Kidney glomerular epithelial cell (primary cell): ENCODE results near the gene ALCAM.

Source experiments
- DNase-seq: peaks from one replicate; lab custom pipeline; 2025; lab: John Stamatoyannopoulos, UW

ALCAM gene

GRCh38 chr3:105490045-105490444 lies 123.3 kb downstream of the ALCAM start:
- no peak for DNase-seq

- DNase-seq = no peak
These were observed 126.7 kb downstream of the ALCAM start for GRCh38 chr3:105493305-105493892.

GRCh38 chr3:105495021-105495420 lies 128.3 kb downstream of the ALCAM start:
- DNase-seq = no peak

- no peak for DNase-seq
These were observed 129.6 kb downstream of the ALCAM start for GRCh38 chr3:105496343-105496742.

GRCh38 chr3:105497386-105497785 lies 130.7 kb downstream of the ALCAM start:
- DNase-seq = no peak

GRCh38 chr3:105499961-105500360 lies 133.3 kb downstream of the ALCAM start:
- DNase-seq = no peak

GRCh38 chr3:105502333-105502732 lies 135.6 kb downstream of the ALCAM start:
- no peak for DNase-seq

- DNase-seq = no peak
These were observed 136.5 kb downstream of the ALCAM start for GRCh38 chr3:105503191-105503593.

GRCh38 chr3:105504440-105504951 lies 137.8 kb downstream of the ALCAM start:
- DNase-seq = no peak

GRCh38 chr3:105505170-105505569 lies 138.5 kb downstream of the ALCAM start:
- no peak for DNase-seq

GRCh38 chr3:105511031-105511430 lies 144.3 kb downstream of the ALCAM start:
- DNase-seq = peak; percentile 56

GRCh38 chr3:105512061-105512460 lies 145.4 kb downstream of the ALCAM start:
- DNase-seq = no peak

GRCh38 chr3:105513042-105513441 lies 146.3 kb downstream of the ALCAM start:
- no peak for DNase-seq

GRCh38 chr3:105513886-105514285 lies 147.2 kb downstream of the ALCAM start:
- no peak for DNase-seq

GRCh38 chr3:105515372-105515771 lies 148.7 kb downstream of the ALCAM start:
- no peak for DNase-seq

- no peak for DNase-seq
These were observed 150.3 kb downstream of the ALCAM start for GRCh38 chr3:105516972-105517371.

GRCh38 chr3:105518203-105518602 lies 151.5 kb downstream of the ALCAM start:
- DNase-seq = peak; percentile 20

GRCh38 chr3:105518806-105519418 lies 152.2 kb downstream of the ALCAM start:
- DNase-seq = peak; percentile 60

- DNase-seq = no peak
These were observed 155.1 kb downstream of the ALCAM start for GRCh38 chr3:105521770-105522169.

GRCh38 chr3:105523501-105523900 lies 156.8 kb downstream of the ALCAM start:
- DNase-seq = no peak

- no peak for DNase-seq
These were observed 158.8 kb downstream of the ALCAM start for GRCh38 chr3:105525531-105525930.

GRCh38 chr3:105526360-105527111 lies 159.8 kb downstream of the ALCAM start:
- no peak for DNase-seq

GRCh38 chr3:105527535-105527934 lies 160.8 kb downstream of the ALCAM start:
- DNase-seq = no peak
